C4-2B (cell line): ENCODE results near the gene TYROBP.

Experiments
- H3K27ac ChIP-seq: fragments of 450-650 bp; 2 replicates; pipeline ENCODE4 v1.5.1; 2017
- CTCF ChIP-seq: fragments of 450-650 bp; conservative IDR thresholded peaks from 2 replicates; pipeline ENCODE4 v1.5.1; 2017; ENCODE audit warnings: mild to moderate bottlenecking
- ZFX ChIP-seq: fragments of 450-650 bp; IDR thresholded peaks from 2 replicates; pipeline ENCODE4 v1.6.1; 2017

The TYROBP gene

GRCh38 chr19:35937345-35938281, 29.5 kb upstream of the TYROBP start:
- no peak overlapping the region for H3K27ac ChIP-seq
- no peak for TF ChIP-seq ZFX
- TF ChIP-seq CTCF = no peak

- peak overlapping the region; percentile 58 for H3K27ac ChIP-seq
- TF ChIP-seq CTCF (no peak), ZFX (no peak)
Observed at GRCh38 chr19:35936738-35937268, 28.7 kb upstream of the TYROBP start.

GRCh38 chr19:35935911-35936737, 28.0 kb upstream of the TYROBP start, which contains the start of gene LRFN3:
Gene LRFN3, plus strand, starts transcription at chr19:35936374. Its CDS starts 3,052 bp downstream, at chr19:35939426.
- peak within 1 kb of the TSS; percentile 58 for H3K27ac ChIP-seq
- TF ChIP-seq ZFX = no peak; the same call in 1 of the 2 replicates
- no peak for TF ChIP-seq CTCF

GRCh38 chr19:35932291-35932936, 24.3 kb upstream of the TYROBP start:
- H3K27ac ChIP-seq = no peak overlapping the region
- no peak for TF ChIP-seq CTCF
- TF ChIP-seq ZFX = no peak

GRCh38 chr19:35931874-35932202, 23.7 kb upstream of the TYROBP start:
- H3K27ac ChIP-seq = no peak overlapping the region
- TF ChIP-seq ZFX = no peak
- TF ChIP-seq CTCF = no peak; the same call in 1 of the 2 replicates

- TF ChIP-seq ZFX (no peak), CTCF (peak; percentile 96)
- no peak overlapping the region for H3K27ac ChIP-seq
Observed at GRCh38 chr19:35931161-35931873, 23.2 kb upstream of the TYROBP start.
